ENCODE results near the gene EVPL.

DNA sequence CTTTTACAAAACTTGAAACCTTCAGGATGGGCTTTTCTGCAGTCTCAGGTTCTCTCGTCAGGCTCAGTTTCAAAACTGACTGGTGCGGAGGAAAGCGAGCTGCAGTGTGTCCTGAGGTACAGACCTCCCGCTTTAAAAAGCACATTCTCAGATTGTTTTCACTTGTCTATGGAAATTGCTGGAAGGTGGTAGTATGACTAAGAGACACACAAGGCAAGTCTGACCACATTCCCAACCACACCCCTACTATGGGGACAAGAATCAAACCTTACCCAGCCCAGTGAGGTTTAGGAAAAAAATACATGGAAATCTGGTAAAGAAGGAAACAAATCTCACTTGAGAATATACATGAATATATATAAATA lies 27.0 kb upstream of the EVPL start:
- no peak for TF ChIP-seq CTCF (IDR thresholded peaks at IDR 0.05)
- TF ChIP-seq POLR2A (IDR thresholded peaks at IDR 0.05): no peak
- no peak for TF ChIP-seq POLR2AphosphoS5 (IDR thresholded peaks at IDR 0.05)
- no peak for TF ChIP-seq EP300 (IDR thresholded peaks at IDR 0.05)

All from stomach (tissue), 4 donors.